Endothelial cell of umbilical vein (primary cell): Measurements from ENCODE around the gene ABCD1.

Source experiments
- EZH2 ChIP-seq: IDR thresholded peaks from 2 replicates; pipeline ENCODE4 v1.6.1; 2012; ENCODE audit warnings: borderline replicate concordance, low read depth, mild to moderate bottlenecking, moderate library complexity, low read length, inconsistent platforms; ENCODE audit not compliant: severe bottlenecking
- JUN ChIP-seq: IDR thresholded peaks from 2 replicates; pipeline ENCODE4 v1.6.1; 2011; ENCODE audit warnings: borderline replicate concordance, low read depth; ENCODE audit not compliant: insufficient read length, insufficient read depth
- MAX ChIP-seq: IDR thresholded peaks from 2 replicates; pipeline ENCODE4 v1.6.1; 2011; ENCODE audit not compliant: insufficient read depth, insufficient read length
- POLR2A ChIP-seq: IDR thresholded peaks from 2 replicates; pipeline ENCODE4 v1.6.1; 2012; ENCODE audit warnings: low read depth, mild to moderate bottlenecking, control low read depth, low read length
- POLR2AphosphoS5 ChIP-seq: IDR thresholded peaks from 2 replicates; pipeline ENCODE4 v1.6.1; 2012; ENCODE audit warnings: low read depth, mild to moderate bottlenecking, control low read depth, low read length, moderate library complexity; ENCODE audit not compliant: insufficient read depth
- TF ChIP-seq, protein P1 (sequence below), 2 donors: IDR thresholded peaks; 1 replicate in 1 of 2; 2 replicates in 1 of 2; pipeline ENCODE4 v1.5.1; 2011; ENCODE audit warnings: low read length in 2 of 2, mild to moderate bottlenecking in 2 of 2, moderate library complexity in 2 of 2, control low read depth in 1 of 2, inconsistent platforms in 1 of 2, low read depth in 1 of 2; ENCODE audit not compliant: insufficient read depth in 1 of 2; ENCODE audit errors: extremely low read depth in 1 of 2

- TF ChIP-seq JUN = no peak
- TF ChIP-seq, protein P1, sequence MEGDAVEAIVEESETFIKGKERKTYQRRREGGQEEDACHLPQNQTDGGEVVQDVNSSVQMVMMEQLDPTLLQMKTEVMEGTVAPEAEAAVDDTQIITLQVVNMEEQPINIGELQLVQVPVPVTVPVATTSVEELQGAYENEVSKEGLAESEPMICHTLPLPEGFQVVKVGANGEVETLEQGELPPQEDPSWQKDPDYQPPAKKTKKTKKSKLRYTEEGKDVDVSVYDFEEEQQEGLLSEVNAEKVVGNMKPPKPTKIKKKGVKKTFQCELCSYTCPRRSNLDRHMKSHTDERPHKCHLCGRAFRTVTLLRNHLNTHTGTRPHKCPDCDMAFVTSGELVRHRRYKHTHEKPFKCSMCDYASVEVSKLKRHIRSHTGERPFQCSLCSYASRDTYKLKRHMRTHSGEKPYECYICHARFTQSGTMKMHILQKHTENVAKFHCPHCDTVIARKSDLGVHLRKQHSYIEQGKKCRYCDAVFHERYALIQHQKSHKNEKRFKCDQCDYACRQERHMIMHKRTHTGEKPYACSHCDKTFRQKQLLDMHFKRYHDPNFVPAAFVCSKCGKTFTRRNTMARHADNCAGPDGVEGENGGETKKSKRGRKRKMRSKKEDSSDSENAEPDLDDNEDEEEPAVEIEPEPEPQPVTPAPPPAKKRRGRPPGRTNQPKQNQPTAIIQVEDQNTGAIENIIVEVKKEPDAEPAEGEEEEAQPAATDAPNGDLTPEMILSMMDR (IDR thresholded peaks at IDR 0.05; ENCODE audit: extremely low read depth in 1 of 2, insufficient read depth in 1 of 2, low read depth in 1 of 2, low read length in 2 of 2) = no peak
- no peak for TF ChIP-seq MAX
- no peak for TF ChIP-seq POLR2A
- no peak for TF ChIP-seq POLR2AphosphoS5
- no peak for TF ChIP-seq EZH2
Observed at GRCh38 chrX:153768311-153769157, 43.9 kb downstream of the ABCD1 start.
